ENCODE data around the gene TMEM163. TPM values are rescaled to one million over a fixed set of nuclear protein-coding genes. Genes with fewer than 3 reads are reported as not detected.
"Not testable (repeated sequence)": the region's sequence is repeated elsewhere in the genome, so short reads cannot be mapped to it uniquely, and the experiment has no call there.

Gene TMEM163
- total RNA-seq, 1 experiment from 2014 or later: 4.1 TPM

DNA sequence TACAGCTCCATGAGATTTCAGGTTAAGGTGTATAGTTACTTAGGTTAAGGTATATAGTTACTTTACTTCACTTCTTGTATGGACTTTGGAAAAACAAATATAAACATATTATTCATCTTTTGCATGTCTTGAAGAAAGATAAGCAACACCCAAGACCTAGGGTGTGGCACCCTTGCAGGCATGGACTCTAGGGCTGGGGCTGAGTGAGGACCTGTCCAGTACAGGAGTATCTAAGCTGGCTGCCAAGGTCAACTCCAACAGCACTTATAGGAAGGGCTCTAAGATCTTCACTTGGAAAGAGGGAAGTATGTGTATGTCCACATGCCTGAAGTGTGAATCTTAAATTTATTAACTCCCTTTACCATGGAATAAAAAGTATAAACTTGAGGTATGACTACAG lies 7.1 kb upstream of the TMEM163 start:
- intact Hi-C loops (cut with micrococcal nuclease; ENCODE audit: unreplicated experiment): no loop called here
- no TSS peak for BruUV-seq (replicated peaks)
- peaks cover 2% of the 10 kb centered on the region for H3K27me3 Mint-ChIP-seq (ENCODE audit: insufficient read depth, unreplicated experiment)

DNA sequence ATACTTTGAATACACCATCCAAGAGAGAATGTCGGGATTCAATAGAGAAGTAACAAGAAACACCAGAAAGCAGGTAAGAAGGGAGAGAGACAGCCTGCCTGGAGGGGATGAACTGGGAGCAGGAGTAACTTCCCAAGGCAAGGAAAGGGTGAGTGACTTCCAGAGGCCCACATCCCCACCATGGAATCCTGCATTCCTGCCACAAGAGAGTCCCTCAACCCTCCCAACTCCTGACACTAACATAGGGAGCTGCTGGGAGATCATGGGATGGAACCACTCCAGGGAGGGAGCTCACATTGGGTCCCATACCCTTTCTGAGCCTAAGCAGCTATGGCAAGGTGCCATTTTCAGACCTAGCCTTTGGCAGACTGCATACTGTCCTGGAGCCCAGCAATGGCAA lies 5.5 kb upstream of the TMEM163 start:
- TF ChIP-seq, protein P1, sequence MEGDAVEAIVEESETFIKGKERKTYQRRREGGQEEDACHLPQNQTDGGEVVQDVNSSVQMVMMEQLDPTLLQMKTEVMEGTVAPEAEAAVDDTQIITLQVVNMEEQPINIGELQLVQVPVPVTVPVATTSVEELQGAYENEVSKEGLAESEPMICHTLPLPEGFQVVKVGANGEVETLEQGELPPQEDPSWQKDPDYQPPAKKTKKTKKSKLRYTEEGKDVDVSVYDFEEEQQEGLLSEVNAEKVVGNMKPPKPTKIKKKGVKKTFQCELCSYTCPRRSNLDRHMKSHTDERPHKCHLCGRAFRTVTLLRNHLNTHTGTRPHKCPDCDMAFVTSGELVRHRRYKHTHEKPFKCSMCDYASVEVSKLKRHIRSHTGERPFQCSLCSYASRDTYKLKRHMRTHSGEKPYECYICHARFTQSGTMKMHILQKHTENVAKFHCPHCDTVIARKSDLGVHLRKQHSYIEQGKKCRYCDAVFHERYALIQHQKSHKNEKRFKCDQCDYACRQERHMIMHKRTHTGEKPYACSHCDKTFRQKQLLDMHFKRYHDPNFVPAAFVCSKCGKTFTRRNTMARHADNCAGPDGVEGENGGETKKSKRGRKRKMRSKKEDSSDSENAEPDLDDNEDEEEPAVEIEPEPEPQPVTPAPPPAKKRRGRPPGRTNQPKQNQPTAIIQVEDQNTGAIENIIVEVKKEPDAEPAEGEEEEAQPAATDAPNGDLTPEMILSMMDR (IDR thresholded peaks at IDR 0.05; ENCODE audit: insufficient read depth in 1 of 2, low read depth in 1 of 2, low read length in 1 of 2, severe bottlenecking in 1 of 2, unreplicated experiment in 1 of 2): no peak
- no peaks in the 10 kb centered on the region for H3K36me3 ChIP-seq (ENCODE audit: control insufficient read depth, insufficient read depth, low read length)
- no peak overlapping the region for H3K4me3 ChIP-seq (ENCODE audit: low read depth, low read length)
- peaks cover 1% of the 10 kb centered on the region for H3K27me3 ChIP-seq (replicated peaks; ENCODE audit: control insufficient read depth, insufficient read depth, low read length)
- H3K27me3 Mint-ChIP-seq (ENCODE audit: insufficient read depth, unreplicated experiment): peaks cover 17% of the 10 kb centered on the region
- H3K27ac Mint-ChIP-seq (ENCODE audit: unreplicated experiment): no peak overlapping the region
- no peaks in the 10 kb centered on the region for H3K36me3 Mint-ChIP-seq (ENCODE audit: insufficient read depth, unreplicated experiment)
- H3K9me3 Mint-ChIP-seq (ENCODE audit: unreplicated experiment): no peaks in the 10 kb centered on the region
- intact Hi-C loops (cut with micrococcal nuclease; ENCODE audit: unreplicated experiment): no loop called here
- no peaks in the 10 kb centered on the region for H3K9me3 ChIP-seq
- H3K4me3 Mint-ChIP-seq (ENCODE audit: unreplicated experiment): no peak overlapping the region
- ChIA-PET CTCF (interaction anchor here (0.6 to 0.9 kb wide), 2 partner anchors 273 to 606 kb away, joined by 3 read pairs; no protein-coding TSS in a partner anchor), POLR2A (no interaction called here)
- BruUV-seq (replicated peaks): no TSS peak
- DNase-seq: no peak
- no peaks in the 10 kb centered on the region for H3K4me1 ChIP-seq
- H3K4me1 Mint-ChIP-seq (ENCODE audit: low read depth, unreplicated experiment): no peaks in the 10 kb centered on the region

More for the DNA sequence above, 7.1 kb upstream of the TMEM163 start:
- no peak overlapping the region for H3K4me3 Mint-ChIP-seq (ENCODE audit: unreplicated experiment)
- ChIA-PET CTCF (no interaction called here), POLR2A (no interaction called here)
- no peaks in the 10 kb centered on the region for H3K36me3 ChIP-seq (ENCODE audit: control insufficient read depth, insufficient read depth, low read length)
- no peaks in the 10 kb centered on the region for H3K9me3 ChIP-seq
- H3K27me3 ChIP-seq (replicated peaks; ENCODE audit: control insufficient read depth, insufficient read depth, low read length): no peaks in the 10 kb centered on the region
- H3K4me1 Mint-ChIP-seq (ENCODE audit: low read depth, unreplicated experiment): no peaks in the 10 kb centered on the region
- H3K27ac Mint-ChIP-seq (ENCODE audit: unreplicated experiment): no peak overlapping the region
- H3K4me3 ChIP-seq (ENCODE audit: low read depth, low read length): no peak overlapping the region
- TF ChIP-seq, protein P1 (IDR thresholded peaks at IDR 0.05; ENCODE audit: insufficient read depth in 1 of 2, low read depth in 1 of 2, low read length in 1 of 2, severe bottlenecking in 1 of 2, unreplicated experiment in 1 of 2): no peak
- no peaks in the 10 kb centered on the region for H3K9me3 Mint-ChIP-seq (ENCODE audit: unreplicated experiment)
- no peaks in the 10 kb centered on the region for H3K36me3 Mint-ChIP-seq (ENCODE audit: insufficient read depth, unreplicated experiment)
- no peaks in the 10 kb centered on the region for H3K4me1 ChIP-seq
- DNase-seq: no peak

DNA sequence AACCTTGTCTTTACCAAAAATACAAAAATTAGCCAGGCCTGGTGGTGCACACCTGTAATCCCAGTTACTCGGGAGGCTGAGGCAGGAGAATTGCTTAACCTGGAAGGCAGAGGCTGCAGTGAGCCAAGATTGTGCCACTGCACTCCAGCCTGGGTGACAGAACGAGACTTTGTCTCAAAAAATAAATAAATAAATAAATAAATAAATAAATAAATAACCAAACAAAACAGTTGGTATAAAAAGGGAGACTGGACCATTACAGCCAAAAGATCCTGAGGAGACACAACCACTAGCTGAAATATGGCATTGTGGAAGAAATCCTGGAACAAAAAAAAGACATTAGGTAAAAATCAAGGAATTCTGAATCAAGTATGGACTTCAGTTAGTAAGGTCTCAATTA lies 4.9 kb upstream of the TMEM163 start:
- H3K27me3 Mint-ChIP-seq (ENCODE audit: insufficient read depth, unreplicated experiment): peaks cover 18% of the 10 kb centered on the region
- H3K27me3 ChIP-seq (replicated peaks; ENCODE audit: control insufficient read depth, insufficient read depth, low read length); intact Hi-C loops (cut with micrococcal nuclease; ENCODE audit: unreplicated experiment); H3K27ac Mint-ChIP-seq (ENCODE audit: unreplicated experiment); H3K4me1 Mint-ChIP-seq (ENCODE audit: low read depth, unreplicated experiment); DNase-seq; BruUV-seq (replicated peaks); H3K4me3 Mint-ChIP-seq (ENCODE audit: unreplicated experiment); H3K9me3 ChIP-seq; H3K36me3 Mint-ChIP-seq (ENCODE audit: insufficient read depth, unreplicated experiment); H3K36me3 ChIP-seq (ENCODE audit: control insufficient read depth, insufficient read depth, low read length); POLR2A ChIA-PET; H3K9me3 Mint-ChIP-seq (ENCODE audit: unreplicated experiment); H3K4me1 ChIP-seq; H3K4me3 ChIP-seq (ENCODE audit: low read depth, low read length): not testable (repeated sequence)
- CTCF ChIA-PET: interaction anchor here (0.6 kb wide), 1 partner anchor 605 kb away, joined by 3 read pairs; no protein-coding TSS in a partner anchor

DNA sequence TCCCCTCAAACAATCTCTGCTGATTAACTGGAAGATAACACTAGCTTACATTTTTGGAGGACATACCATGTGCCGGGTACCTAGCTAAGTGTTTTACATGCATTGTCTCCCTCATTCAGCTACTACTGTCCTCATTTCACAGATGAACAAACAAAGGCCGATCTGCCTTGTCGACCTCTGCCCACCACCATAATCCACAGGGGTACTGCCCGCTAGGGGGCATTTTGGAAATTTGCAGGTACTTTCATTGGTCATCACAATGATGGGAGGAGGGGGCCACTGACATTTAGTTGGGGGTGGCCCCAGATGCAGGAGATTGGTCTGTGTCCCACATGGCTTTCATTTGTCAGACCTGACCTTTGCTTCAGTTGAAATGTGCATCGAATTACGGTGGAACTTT lies 3.9 kb upstream of the TMEM163 start:
- no TSS peak for BruUV-seq (replicated peaks)
- TF ChIP-seq, protein P1 (IDR thresholded peaks at IDR 0.05; ENCODE audit: insufficient read depth in 1 of 2, low read depth in 1 of 2, low read length in 1 of 2, severe bottlenecking in 1 of 2, unreplicated experiment in 1 of 2): peak; percentile 15 to 46
- no peaks in the 10 kb centered on the region for H3K9me3 Mint-ChIP-seq (ENCODE audit: unreplicated experiment)
- peaks cover 6% of the 10 kb centered on the region for H3K27me3 ChIP-seq (replicated peaks; ENCODE audit: control insufficient read depth, insufficient read depth, low read length)
- no peak overlapping the region for H3K4me3 ChIP-seq (ENCODE audit: low read depth, low read length)
- no peaks in the 10 kb centered on the region for H3K4me1 Mint-ChIP-seq (ENCODE audit: low read depth, unreplicated experiment)
- H3K27me3 Mint-ChIP-seq (ENCODE audit: insufficient read depth, unreplicated experiment): peaks cover 19% of the 10 kb centered on the region
- peaks cover 5% of the 10 kb centered on the region; the same call in 1 of the 2 replicates for H3K4me1 ChIP-seq
- H3K36me3 ChIP-seq (ENCODE audit: control insufficient read depth, insufficient read depth, low read length): no peaks in the 10 kb centered on the region
- ChIA-PET CTCF (no interaction called here), POLR2A (no interaction called here)
- intact Hi-C loops (cut with micrococcal nuclease; ENCODE audit: unreplicated experiment): no loop called here
- no peaks in the 10 kb centered on the region for H3K36me3 Mint-ChIP-seq (ENCODE audit: insufficient read depth, unreplicated experiment)
- no peak overlapping the region for H3K27ac Mint-ChIP-seq (ENCODE audit: unreplicated experiment)
- no peak overlapping the region for H3K4me3 Mint-ChIP-seq (ENCODE audit: unreplicated experiment)
- no peaks in the 10 kb centered on the region for H3K9me3 ChIP-seq
- DNase-seq: peak in 1 of 2 experiments; percentile 48

All from Caco-2 (cell line).